G401 (cell line): Measurements from ENCODE around the gene IFT81. TPM values are rescaled to one million over a fixed set of nuclear protein-coding genes. Genes with fewer than 3 reads are reported as not detected.
A peak's percentile ranks its signal among the peaks of the same experiment; 100 is the strongest.
"Not testable (repeated sequence)": the region's sequence is repeated elsewhere in the genome, so short reads cannot be mapped to it uniquely, and the experiment has no call there.

Source experiments
- DNase-seq: peaks from one replicate; pipeline ENCODE4 v3.0.0-alpha.2; 2015; ENCODE audit warnings: low spot score
- in situ Hi-C: cut with HindIII; loops from 2 replicates; pipeline ENCODE4 v1.10.0; 2016; ENCODE audit warnings: low sequenced_read_pairs, mixed read lengths
- total RNA-seq: library from RNA; depleted of rRNA; stranded (reverse); fragments of >200 nt; shearing (Covaris generic); gene quantifications from 2 replicates; pipeline ENCODE4 v1.2.3, GENCODE V29; 2014; rRNA removed

Gene IFT81, protein sequence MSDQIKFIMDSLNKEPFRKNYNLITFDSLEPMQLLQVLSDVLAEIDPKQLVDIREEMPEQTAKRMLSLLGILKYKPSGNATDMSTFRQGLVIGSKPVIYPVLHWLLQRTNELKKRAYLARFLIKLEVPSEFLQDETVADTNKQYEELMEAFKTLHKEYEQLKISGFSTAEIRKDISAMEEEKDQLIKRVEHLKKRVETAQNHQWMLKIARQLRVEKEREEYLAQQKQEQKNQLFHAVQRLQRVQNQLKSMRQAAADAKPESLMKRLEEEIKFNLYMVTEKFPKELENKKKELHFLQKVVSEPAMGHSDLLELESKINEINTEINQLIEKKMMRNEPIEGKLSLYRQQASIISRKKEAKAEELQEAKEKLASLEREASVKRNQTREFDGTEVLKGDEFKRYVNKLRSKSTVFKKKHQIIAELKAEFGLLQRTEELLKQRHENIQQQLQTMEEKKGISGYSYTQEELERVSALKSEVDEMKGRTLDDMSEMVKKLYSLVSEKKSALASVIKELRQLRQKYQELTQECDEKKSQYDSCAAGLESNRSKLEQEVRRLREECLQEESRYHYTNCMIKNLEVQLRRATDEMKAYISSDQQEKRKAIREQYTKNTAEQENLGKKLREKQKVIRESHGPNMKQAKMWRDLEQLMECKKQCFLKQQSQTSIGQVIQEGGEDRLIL
- 15.3 and 36.1 TPM in 2 replicates for total RNA-seq

- in situ Hi-C loops = no loop called here
- DNase-seq = peak; percentile 95
Observed at GRCh38 chr12:110124269-110124995, at the start of gene IFT81. IFT81 (plus strand) TSS chr12:110124357; CDS start chr12:110127381, 3,024 bp downstream.

GRCh38 chr12:110075880-110076279 lies 48.3 kb upstream of the IFT81 start:
- in situ Hi-C loops = no loop called here
- no peak for DNase-seq

GRCh38 chr12:110077800-110078199 lies 46.4 kb upstream of the IFT81 start:
- DNase-seq = no peak
- in situ Hi-C loops = no loop called here

DNA sequence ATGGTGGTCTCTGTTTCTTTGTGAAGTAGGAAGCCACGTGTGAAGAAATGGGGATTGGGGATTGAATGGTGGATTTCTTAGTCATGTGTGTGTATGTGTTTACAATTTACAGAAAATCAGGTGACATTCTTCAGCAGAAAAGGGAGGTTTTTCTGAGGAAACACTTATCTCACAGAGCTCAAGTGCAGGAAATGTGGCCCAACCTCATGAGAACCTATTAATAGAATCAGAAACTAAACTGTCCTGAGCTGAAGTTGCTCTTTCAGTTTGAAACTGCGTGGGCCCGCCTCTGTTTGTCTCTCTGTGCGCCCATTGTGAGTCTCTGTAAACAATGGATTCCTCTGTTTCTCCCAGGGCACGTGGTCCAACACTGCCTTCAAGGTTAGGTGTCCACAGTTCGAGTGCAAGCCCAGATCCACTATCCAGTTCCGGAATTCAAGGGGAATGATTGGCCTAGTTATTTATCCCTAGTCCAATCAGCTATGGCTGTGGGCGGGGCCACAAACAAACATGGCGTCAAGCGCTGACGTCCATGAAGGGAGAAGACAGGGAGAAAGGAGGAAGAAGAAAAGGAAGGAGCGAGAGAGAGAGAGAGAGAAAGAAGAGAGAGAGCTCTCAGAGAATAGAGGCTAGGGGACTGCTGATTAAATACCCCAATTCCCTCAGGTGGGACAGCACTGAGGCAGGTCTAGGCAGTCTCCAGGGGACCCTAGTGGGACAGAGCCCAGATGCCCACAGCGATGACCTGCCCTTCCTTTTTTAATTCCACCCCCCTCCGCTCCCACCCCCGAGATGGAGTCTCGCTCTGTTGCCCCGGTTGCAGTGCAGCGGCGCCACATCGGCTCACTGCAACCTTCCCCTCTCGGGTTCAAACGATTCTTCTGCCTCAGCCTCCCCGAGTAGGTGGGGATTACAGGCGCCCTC lies 44.4 kb upstream of the IFT81 start:
- DNase-seq = no peak

DNA sequence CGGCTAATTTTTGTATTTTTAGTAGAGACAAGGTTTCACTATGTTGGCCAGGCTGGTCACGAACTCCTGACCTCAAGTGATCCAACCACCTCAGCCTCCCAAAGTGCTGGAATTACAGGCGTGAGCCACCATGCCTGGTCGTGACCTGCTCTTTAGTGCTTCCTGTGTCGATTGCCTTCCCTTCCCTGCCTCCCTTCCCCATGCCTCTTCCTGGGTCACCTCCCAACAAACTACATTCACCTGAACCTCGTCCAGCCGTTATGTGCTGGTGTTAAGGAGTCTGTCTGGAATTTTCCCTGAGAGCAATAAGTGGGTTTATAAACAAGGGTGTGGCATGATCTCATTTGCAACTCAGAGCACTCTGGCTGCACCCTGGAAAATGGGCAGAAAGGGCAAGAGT lies 43.7 kb upstream of the IFT81 start:
- in situ Hi-C loops = no loop called here
- no peak for DNase-seq

More for the DNA sequence above, 44.4 kb upstream of the IFT81 start:
- in situ Hi-C loops = no loop called here

GRCh38 chr12:110084314-110085015 lies 39.7 kb upstream of the IFT81 start:
- in situ Hi-C loops = no loop called here
- DNase-seq = no peak

- DNase-seq = not testable (repeated sequence)
Observed at GRCh38 chr12:110088216-110088615, 35.9 kb upstream of the IFT81 start.

GRCh38 chr12:110088936-110089335 lies 35.2 kb upstream of the IFT81 start:
- DNase-seq = no peak
- in situ Hi-C loops = no loop called here

More at GRCh38 chr12:110088216-110088615, 35.9 kb upstream of the IFT81 start:
- in situ Hi-C loops = not testable (repeated sequence)

DNA sequence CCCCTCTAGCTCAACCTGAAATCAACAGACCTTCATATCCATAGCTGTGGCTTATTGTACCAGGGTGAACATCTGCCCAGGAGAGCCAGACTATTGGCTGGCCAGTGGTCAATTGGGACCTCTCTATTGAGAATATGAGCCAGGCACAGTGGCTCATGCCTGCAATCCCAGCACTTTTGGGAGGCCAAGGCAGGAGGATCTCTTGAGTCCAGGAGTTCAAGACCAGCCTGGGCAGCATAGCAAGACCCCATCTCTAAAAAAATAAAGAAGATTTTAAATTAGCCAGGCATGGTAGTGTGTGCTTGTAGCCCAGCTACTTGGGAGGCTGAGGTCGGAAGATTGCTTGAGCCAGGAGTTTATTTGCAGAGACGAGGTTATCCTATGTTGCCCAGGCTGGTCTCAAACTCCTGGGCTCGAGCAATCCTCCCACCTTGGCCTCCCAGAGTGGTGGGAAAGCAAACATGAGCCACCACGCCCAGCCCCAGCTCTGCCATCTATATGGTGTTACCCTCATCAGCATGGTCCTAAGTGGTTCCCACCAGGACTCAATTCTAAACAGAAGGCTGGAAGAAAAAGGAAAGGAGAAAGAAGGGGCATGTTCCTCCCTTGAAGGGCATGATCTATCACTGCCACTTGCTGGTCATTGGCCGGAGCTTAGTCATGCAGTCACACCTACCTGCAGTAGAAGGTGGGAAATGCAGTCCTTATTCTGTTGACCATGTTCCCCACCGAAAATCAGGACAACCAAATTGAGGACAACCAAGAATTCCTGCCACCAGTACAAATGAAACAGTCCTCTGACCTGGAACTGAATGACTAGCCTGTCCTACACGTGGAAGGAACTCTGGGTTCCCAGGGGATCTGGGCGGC lies 33.7 kb upstream of the IFT81 start:
- in situ Hi-C loops = no loop called here

GRCh38 chr12:110091136-110091711 lies 32.9 kb upstream of the IFT81 start:
- in situ Hi-C loops = no loop called here
- DNase-seq = no peak

More for the DNA sequence above, 33.7 kb upstream of the IFT81 start:
- DNase-seq = no peak

- in situ Hi-C loops = no loop called here
- DNase-seq = no peak
Observed at GRCh38 chr12:110093631-110094311, 30.4 kb upstream of the IFT81 start.

DNA sequence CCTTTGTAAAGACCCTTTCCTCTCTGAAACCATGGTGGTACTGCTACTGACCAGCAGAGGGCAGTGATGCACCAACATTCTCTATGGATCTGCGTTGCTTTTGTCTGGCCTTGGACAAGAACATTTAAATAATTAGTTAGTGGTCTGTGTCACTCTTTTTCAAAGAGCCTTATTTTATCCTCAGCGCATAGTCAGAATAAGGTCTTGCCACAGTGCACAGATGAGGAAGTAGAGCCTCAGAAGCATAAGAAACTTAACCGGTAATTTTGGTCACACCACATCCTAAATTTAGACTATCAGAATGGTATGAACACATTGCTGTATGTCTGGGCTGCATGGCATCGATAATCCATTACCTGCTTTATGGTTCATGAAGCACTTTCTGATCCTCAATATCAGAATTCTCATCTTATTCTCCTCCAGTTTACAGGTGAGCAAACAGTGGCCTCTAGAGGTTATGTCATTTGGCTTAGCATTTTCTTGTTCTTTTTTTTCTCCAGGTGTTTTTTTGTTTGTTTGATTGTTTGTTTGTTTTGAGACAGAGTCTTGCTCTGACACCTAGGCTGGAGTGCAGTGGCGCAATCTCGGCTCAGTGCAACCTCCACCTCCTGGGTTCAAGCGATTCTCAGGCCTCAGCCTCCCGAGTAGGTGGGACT lies 23.7 kb upstream of the IFT81 start:
- in situ Hi-C loops = no loop called here
- peak; percentile 84 for DNase-seq

DNA sequence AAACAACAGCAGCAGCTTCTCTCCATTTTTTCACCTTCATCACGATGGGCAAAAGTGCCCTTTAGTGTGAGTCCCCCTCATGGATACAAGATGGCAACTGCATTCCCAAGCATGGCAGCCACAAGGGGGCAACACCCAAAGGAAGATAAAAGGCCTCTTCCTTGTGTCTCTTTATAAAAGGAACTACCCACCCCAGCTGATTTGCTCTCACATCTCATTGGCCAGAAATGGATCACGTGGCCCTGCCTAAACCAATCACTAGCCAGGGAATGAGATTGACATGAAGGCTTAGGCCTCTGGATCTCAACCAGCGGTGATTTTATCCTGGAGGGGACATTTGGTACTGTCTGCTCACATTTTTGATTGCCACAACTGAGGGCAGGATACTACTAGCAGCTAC lies 21.9 kb upstream of the IFT81 start:
- in situ Hi-C loops = no loop called here
- peak; percentile 54 for DNase-seq

- no peak for DNase-seq
- in situ Hi-C loops = no loop called here
Observed at GRCh38 chr12:110104188-110105094, 19.7 kb upstream of the IFT81 start.

GRCh38 chr12:110105159-110105558 lies 19.0 kb upstream of the IFT81 start:
- in situ Hi-C loops = no loop called here
- DNase-seq = no peak
